Smooth muscle cell (in vitro differentiated cells): ENCODE data around the gene DHRS1. TPM values are rescaled to one million over a fixed set of nuclear protein-coding genes. Genes with fewer than 3 reads are reported as not detected.

Experiments
- DNase-seq: peaks from one replicate; lab custom pipeline; 2025; ENCODE audit not compliant: unreplicated experiment; lab: John Stamatoyannopoulos, UW
- H2AFZ ChIP-seq: fragments of 200-600 bp; sonication (generic); 2 replicates; pipeline ENCODE4 v1.6.0; 2016; ENCODE audit warnings: antibody characterized with exemption, low read depth, mild to moderate bottlenecking
- H3F3A ChIP-seq: fragments of 200-600 bp; sonication (generic); 2 replicates; pipeline ENCODE4 v1.6.0; 2017; ENCODE audit warnings: antibody characterized with exemption, low read depth
- H3K27ac ChIP-seq: fragments of 200-600 bp; sonication (generic); 2 replicates; pipeline ENCODE4 v1.5.1; 2016; ENCODE audit warnings: low read depth, mild to moderate bottlenecking
- H3K27me3 ChIP-seq: fragments of 200-600 bp; sonication (generic); 2 replicates; pipeline ENCODE4 v1.6.1; 2016; ENCODE audit warnings: low read depth, mild to moderate bottlenecking
- H3K36me3 ChIP-seq: fragments of 200-600 bp; sonication (generic); 2 replicates; pipeline ENCODE4 v1.5.1; 2016; ENCODE audit warnings: low read depth
- H3K4me1 ChIP-seq: fragments of 200-600 bp; sonication (generic); 2 replicates; pipeline ENCODE4 v1.5.1; 2016; ENCODE audit warnings: low read depth
- H3K4me2 ChIP-seq: fragments of 200-600 bp; sonication (generic); 2 replicates; pipeline ENCODE4 v1.6.0; 2016; ENCODE audit warnings: mild to moderate bottlenecking
- H3K4me3 ChIP-seq: fragments of 200-600 bp; sonication (generic); 2 replicates; pipeline ENCODE4 v1.5.1; 2016; ENCODE audit warnings: mild to moderate bottlenecking
- H3K79me2 ChIP-seq: fragments of 200-600 bp; sonication (generic); 2 replicates; pipeline ENCODE4 v1.6.0; 2016; ENCODE audit warnings: low read depth, mild to moderate bottlenecking
- H3K9ac ChIP-seq: fragments of 200-600 bp; sonication (generic); 2 replicates; pipeline ENCODE4 v1.6.0; 2016; ENCODE audit warnings: low read depth
- H3K9me3 ChIP-seq: fragments of 200-600 bp; sonication (generic); replicated peaks from 2 replicates; pipeline ENCODE4 v1.5.1; 2016; ENCODE audit warnings: low read depth
- H4K20me1 ChIP-seq: fragments of 200-600 bp; sonication (generic); 2 replicates; pipeline ENCODE4 v1.6.0; 2016; ENCODE audit warnings: low read depth
- WGBS: methylation state at CpG from one replicate; pipeline ENCODE4 v1.1.7; 2016; ENCODE audit warnings: low lambda C conversion rate; 5-methylcytosine and 5-hydroxymethylcytosine counted together
- polyA plus RNA-seq: library from polyadenylated mRNA; unstranded; fragments of >200 nt; fragmentation: Nextera tagmentation; extraction: Ambion mirVana; gene quantifications from 2 replicates; pipeline ENCODE4 v1.2.1, GENCODE V29; 2016
- total RNA-seq: library from RNA; depleted of rRNA; stranded (reverse); fragments of >200 nt; gene quantifications from 2 replicates; pipeline ENCODE4 v1.2.3, GENCODE V29; 2014
- TF ChIP-seq, protein P1 (sequence below): fragments of 200-600 bp; sonication (generic); IDR thresholded peaks from 2 replicates; pipeline ENCODE4 v1.5.1; 2017; ENCODE audit warnings: borderline replicate concordance, mild to moderate bottlenecking, antibody characterized with exemption; ENCODE audit not compliant: insufficient read depth, poor library complexity, severe bottlenecking

Gene DHRS1
- total and polyA plus RNA-seq, 2 experiments from 2014 or later, result 22.5 to 25.2 TPM

GRCh38 chr14:24323341-24323740 is 23.8 kb upstream of the DHRS1 start:
- H2AFZ ChIP-seq, result no peak overlapping the region
- WGBS, result 70% methylated on average over 3 of the region's 3 CpGs
- no peak overlapping the region for H3K27ac ChIP-seq
- H3K9me3 ChIP-seq, result no peaks in the 10 kb centered on the region
- H3K4me2 ChIP-seq, result no peak overlapping the region
- no peaks in the 10 kb centered on the region for H4K20me1 ChIP-seq
- H3K27me3 ChIP-seq, result no peaks in the 10 kb centered on the region
- no peak overlapping the region for H3K4me3 ChIP-seq
- TF ChIP-seq, protein P1, sequence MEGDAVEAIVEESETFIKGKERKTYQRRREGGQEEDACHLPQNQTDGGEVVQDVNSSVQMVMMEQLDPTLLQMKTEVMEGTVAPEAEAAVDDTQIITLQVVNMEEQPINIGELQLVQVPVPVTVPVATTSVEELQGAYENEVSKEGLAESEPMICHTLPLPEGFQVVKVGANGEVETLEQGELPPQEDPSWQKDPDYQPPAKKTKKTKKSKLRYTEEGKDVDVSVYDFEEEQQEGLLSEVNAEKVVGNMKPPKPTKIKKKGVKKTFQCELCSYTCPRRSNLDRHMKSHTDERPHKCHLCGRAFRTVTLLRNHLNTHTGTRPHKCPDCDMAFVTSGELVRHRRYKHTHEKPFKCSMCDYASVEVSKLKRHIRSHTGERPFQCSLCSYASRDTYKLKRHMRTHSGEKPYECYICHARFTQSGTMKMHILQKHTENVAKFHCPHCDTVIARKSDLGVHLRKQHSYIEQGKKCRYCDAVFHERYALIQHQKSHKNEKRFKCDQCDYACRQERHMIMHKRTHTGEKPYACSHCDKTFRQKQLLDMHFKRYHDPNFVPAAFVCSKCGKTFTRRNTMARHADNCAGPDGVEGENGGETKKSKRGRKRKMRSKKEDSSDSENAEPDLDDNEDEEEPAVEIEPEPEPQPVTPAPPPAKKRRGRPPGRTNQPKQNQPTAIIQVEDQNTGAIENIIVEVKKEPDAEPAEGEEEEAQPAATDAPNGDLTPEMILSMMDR, result no peak
- H3F3A ChIP-seq, result no peaks in the 10 kb centered on the region
- H3K9ac ChIP-seq, result no peak overlapping the region
- H3K36me3 ChIP-seq, result no peaks in the 10 kb centered on the region
- no peaks in the 10 kb centered on the region for H3K79me2 ChIP-seq
- DNase-seq, result no peak
- H3K4me1 ChIP-seq, result no peaks in the 10 kb centered on the region

DNA sequence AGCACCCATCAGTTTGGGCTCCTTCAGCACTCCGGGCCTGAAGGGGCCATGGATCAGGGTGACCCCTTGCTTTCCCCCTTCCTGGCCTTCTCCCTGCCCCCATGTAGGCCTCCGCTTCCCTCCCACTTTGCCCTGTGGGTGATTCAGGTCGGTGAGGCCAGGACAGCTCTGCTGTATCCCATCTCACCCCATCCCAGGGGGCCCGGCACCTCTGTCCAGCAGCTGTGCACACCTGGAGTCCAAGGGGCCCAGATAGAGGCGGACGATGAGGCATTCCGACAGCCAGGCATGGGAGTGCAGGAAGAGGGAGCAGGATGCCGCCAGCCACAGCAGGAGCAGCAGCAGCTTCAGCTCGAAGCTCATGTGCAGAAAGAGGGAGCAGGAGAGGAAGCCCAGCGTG is 23.1 kb upstream of the DHRS1 start:
- no peak overlapping the region for H3K4me2 ChIP-seq
- 92% methylated on average over 10 of the region's 10 CpGs for WGBS
- no peak overlapping the region for H3K9ac ChIP-seq

GRCh38 chr14:24321212-24321975 is 21.8 kb upstream of the DHRS1 start:
- H4K20me1 ChIP-seq, result no peaks in the 10 kb centered on the region
- no peaks in the 10 kb centered on the region for H3K36me3 ChIP-seq
- no peaks in the 10 kb centered on the region for H3K79me2 ChIP-seq
- TF ChIP-seq, protein P1, result no peak
- H3K9me3 ChIP-seq, result no peaks in the 10 kb centered on the region
- H3K4me2 ChIP-seq, result no peak overlapping the region
- no peaks in the 10 kb centered on the region for H3K27me3 ChIP-seq
- no peak overlapping the region for H2AFZ ChIP-seq
- 73% methylated on average over 14 of the region's 14 CpGs for WGBS
- no peak overlapping the region for H3K27ac ChIP-seq
- H3K4me1 ChIP-seq, result no peaks in the 10 kb centered on the region
- no peak overlapping the region for H3K9ac ChIP-seq
- no peak overlapping the region for H3K4me3 ChIP-seq
- H3F3A ChIP-seq, result no peaks in the 10 kb centered on the region
- DNase-seq, result no peak

More for the DNA sequence above, 23.1 kb upstream of the DHRS1 start:
- no peak for DNase-seq
- H4K20me1 ChIP-seq, result no peaks in the 10 kb centered on the region
- H3K9me3 ChIP-seq, result no peaks in the 10 kb centered on the region
- no peak overlapping the region for H3K4me3 ChIP-seq
- H3K27me3 ChIP-seq, result no peaks in the 10 kb centered on the region
- H3K79me2 ChIP-seq, result no peaks in the 10 kb centered on the region
- no peaks in the 10 kb centered on the region for H3K4me1 ChIP-seq
- H2AFZ ChIP-seq, result no peak overlapping the region
- TF ChIP-seq, protein P1, result no peak
- H3K36me3 ChIP-seq, result no peaks in the 10 kb centered on the region
- H3F3A ChIP-seq, result no peaks in the 10 kb centered on the region
- no peak overlapping the region for H3K27ac ChIP-seq
